ENCODE results near the gene LARGE1. TPM values are rescaled to one million over a fixed set of nuclear protein-coding genes. Genes with fewer than 3 reads are reported as not detected.

LARGE1 gene
- polyA plus RNA-seq, 4 donors: 24.6 to 29.6 (median 26.8) TPM

DNA sequence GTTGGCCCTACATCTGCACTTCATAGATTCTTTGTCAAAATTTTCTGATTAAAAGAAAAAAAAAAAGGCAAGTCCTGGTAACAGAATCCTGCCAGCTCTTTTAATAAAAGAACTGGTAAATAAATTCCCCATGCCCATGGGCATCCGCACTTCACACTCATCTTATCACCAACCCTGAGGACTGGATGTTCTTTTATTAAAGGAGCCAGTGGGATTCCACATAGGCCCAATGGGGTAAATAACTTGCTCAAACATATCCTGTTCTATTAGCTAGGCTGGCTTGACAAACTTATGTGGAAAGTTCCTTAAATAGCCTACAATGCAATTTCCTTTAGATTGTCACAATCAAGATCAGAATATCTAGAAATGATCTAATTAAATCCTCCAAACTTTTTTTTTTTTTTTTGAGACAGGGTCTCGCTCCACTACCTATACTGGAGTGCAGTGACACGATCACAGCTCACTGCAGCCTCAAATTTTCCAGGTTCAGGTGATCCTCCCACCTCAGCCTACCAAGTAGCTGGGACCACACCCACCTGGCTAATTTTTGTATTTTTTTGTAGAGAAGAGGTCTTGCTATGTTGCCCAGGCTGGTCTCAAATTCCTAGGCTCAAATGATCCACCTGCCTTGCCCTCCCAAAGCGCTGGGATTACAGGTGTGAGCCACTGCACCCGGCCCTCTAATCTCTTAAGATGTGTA lies 380.9 kb downstream of the LARGE1 start:
- DNase-seq (ENCODE audit: low read depth in 4 of 4, low spot score in 2 of 4): no peak

DNA sequence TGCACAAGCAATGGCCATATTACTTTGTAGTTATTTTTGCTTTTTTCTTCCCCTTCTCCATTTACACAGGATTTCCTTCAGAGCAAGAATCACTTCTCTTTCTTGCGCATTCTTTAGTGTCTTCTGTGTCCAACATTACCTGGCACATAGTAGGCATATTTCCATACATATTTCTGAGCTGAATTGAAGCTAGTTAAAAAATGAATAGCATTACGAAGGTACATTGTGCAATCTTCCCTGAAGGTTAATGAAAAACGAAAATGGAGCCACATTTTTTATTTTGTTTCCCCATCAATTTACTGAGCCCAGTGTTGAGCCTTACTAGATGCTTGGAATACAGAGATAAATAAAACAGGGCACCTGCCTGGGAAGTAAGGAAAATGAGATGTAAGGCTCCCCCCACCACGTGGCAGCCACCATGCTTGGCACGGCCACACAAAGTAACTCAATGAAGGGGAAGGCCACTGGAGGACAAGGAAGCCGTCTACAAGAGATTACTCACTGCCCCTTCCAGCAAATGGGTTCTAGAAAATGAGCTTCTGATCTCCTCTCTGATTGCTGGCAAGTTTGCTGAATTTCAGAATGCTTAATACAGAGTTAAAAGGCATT lies 381.9 kb downstream of the LARGE1 start:
- DNase-seq (ENCODE audit: low read depth in 4 of 4, low spot score in 2 of 4): no peak

DNA sequence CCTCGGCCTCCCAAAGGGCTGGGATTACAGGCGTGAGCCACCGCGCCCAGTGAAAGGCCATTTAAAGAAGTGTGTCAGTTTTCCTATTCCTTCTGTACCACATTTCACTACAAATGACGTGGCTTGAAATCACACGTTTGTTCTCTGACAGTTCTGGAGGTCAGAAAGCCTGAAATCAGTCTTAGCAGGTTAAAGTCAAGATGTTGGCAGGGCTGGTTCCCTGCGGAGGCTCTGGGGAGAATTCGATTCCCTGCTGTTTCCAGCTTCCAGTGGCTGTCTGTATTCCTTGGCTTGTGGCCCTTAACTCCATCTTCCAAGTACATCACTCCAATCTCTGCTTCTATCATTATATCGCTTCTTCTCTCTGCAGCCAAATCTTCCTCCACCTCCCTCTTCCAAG lies 383.2 kb downstream of the LARGE1 start:
- no peak for DNase-seq (ENCODE audit: low read depth in 4 of 4, low spot score in 2 of 4)

DNA sequence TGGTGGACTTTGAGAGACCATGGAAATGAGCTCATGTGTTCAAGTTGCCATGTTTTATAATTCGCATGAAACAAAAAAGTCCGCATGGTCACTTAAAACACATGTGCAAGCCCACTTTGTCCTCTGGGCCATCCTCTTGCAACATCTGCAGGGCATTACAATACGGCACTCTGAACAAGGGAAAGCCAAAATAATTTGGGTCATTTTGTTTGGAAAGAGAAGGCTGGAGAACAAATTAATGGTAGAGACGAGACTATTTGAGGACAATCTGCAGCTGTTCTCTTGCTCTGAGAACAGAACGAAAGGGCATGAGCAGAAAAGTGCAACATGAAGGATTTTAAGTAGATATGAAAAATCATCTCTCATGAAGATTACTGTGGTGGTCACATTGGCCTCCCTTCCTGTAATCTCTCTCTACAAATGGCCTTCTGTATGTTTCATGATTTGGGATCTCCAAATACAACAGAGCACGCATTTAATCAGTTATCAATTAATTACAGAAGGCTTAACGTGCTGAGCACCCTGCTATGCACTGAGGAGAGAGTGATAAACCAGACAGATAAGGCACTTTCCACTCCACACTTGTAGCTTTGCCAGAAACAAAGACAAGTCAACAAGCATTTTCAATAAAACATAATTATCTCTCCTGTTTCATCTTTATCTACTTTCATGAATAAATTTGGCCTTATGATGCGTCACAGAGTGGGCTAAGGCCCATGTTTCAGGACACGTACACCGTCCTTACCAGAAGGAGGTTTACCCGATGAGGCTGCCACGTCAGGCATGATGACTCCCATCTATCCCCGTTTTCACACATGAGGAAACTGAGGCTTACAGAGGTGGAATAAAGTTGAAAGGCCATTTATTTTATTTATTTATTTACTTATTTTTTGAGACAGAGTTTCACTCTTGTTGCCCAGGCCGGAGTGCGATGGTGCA lies 384.1 kb downstream of the LARGE1 start:
- no peak for DNase-seq (ENCODE audit: low read depth in 4 of 4, low spot score in 2 of 4)

DNA sequence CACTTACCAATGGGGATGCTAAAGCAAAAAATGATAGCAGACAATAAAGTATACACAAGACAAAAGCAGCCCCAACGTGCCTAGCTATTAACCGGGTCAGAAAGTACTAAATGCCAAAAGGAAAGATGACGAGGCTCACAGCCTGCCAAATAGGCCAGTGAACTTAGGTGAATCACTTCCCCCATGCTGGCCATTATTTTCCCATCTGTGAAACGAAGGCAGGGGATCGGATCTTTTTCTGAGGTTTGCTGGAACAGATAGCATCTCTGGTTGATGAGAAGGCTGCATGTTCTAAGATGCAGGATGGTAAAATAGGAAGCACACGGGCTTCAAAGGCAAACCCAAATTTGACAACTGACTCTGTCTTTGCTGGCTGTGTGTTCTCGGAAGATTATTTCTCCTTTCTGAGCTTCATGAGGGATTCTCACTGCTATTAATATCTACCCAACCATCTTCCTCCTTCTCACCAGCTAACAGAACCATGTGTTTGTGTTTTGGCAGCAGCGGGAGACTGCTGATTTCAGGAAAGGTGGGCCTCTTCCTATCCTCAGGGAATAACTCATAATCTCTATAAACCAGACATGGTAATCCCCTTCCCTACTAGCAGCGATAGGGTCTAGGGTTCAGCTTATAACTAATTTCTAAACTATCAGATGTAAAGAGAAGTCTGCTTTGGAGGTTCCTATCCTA lies 390.7 kb downstream of the LARGE1 start:
- DNase-seq (ENCODE audit: low read depth in 4 of 4, low spot score in 2 of 4): no peak

DNA sequence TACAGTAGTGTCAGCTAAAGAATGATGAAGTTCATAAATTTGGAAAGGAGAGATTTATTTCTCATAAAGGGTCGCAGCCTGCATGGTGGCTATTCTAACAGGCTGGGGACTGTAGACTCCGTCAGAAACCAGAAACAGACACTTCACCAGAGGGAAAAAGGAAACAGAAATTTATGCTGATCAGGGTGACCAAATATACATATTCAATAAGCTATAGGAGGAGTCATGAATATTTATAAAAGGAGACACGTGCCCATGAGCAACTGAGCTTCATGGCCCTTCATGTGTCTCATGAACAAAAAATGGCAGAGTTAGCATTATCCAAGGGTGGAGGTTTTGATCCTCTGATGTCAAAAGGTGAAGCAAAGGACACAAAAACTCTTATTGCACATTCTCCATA lies 392.1 kb downstream of the LARGE1 start:
- DNase-seq (ENCODE audit: low read depth in 4 of 4, low spot score in 2 of 4): no peak

DNA sequence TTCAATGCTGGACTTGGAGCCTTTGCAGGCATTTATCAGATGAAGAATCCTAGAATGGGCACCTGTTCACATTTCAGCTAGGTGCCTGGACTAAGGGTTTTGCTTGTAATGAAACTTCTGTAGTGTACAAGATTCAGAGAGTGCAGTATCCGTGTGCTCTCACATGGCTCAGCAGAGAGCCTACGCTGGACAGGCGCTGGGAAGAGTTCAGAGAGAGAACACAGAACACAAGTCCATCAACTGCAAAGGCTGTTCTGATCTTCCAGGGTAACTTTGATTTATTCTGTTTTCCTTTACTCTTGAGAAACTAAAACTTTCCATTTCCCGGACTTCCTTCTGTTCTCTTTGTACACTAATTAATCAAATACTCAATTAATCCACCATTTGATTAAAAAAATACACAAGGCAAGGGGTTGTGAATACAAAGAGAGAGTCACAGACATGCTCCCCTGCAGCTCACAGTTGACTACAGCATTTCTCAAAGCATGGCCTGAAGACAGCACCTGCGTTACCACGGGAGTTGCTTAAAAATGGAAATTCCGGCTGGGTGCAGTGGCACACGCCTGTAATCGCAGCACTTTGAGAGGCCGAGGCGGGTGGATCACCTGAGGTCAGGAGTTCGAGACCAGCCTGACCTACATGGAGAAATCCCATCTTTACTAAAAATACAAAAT lies 393.7 kb downstream of the LARGE1 start:
- no peak for DNase-seq (ENCODE audit: low read depth in 4 of 4, low spot score in 2 of 4)

DNA sequence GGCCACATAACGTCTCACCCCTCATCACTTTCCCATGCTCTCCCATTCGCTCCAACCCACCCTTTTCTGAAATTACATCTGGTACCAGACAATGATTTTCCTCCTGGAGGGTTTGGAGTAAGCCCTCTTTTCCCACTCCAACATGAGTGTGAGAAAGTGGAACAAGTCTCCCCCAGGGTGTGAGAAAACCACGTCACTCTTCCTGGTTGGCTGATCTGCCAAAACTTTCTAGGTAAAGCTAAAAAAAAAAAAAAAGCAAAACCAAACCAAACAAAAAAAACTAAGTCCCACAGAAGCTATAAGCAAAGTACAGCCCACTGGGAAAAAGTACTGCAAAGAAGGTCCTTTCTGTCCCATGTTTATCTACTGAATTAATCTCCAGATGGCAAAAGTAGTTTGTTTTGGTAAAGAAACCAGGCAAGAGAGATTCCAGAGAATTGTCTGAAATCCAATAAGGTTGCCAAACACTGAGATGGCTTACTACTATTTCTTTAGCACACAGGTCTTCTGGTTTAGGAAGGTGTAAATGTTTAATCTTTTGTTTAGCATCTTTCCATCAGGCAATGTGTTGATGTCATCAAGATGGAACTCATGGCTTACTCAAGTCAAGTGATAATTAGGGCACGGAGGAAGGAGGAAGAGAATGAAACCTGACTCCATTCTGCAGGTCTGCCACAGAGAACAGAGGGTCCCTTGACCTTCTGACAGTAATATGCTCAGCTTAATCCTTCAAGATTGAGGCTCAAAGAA lies 395.6 kb downstream of the LARGE1 start:
- no peak for DNase-seq (ENCODE audit: low read depth in 4 of 4, low spot score in 2 of 4)

DNA sequence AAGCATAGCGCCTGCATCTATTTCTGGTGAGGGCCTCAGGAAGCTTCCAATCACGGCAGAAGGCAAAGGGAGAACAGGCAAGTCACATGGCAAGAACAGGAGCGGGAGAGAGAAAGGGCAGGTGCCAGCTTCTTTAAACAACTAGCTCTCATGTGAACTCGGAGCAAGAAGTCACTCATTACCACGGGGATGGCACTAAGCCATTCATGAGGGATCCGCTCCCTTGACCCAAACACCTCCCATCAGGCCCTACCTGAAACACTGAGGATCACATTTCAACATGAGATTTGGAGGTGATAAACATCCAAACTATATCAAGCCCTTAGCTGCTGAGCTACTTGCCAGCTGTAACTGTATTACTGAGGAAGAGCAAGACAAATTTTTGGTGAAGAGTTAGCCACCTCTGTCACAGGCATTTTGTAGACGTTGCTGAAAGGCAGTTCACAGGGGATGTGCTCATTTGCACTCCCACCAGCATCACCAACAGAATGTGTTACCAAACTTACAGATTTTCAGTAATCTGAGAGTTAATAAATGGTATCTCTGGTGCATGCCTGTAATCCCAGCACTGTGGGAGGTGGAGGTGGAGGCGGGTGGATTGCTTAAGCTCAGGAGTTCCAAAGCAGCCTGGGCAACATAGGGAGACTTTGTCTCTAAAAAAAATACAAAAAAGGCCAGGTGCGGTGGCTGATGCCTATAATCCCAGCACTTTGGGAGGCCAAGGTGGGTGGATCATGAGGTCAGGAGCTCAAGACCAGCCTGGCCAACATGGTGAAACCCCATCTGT lies 398.2 kb downstream of the LARGE1 start:
- DNase-seq (ENCODE audit: low read depth in 4 of 4, low spot score in 2 of 4): no peak

DNA sequence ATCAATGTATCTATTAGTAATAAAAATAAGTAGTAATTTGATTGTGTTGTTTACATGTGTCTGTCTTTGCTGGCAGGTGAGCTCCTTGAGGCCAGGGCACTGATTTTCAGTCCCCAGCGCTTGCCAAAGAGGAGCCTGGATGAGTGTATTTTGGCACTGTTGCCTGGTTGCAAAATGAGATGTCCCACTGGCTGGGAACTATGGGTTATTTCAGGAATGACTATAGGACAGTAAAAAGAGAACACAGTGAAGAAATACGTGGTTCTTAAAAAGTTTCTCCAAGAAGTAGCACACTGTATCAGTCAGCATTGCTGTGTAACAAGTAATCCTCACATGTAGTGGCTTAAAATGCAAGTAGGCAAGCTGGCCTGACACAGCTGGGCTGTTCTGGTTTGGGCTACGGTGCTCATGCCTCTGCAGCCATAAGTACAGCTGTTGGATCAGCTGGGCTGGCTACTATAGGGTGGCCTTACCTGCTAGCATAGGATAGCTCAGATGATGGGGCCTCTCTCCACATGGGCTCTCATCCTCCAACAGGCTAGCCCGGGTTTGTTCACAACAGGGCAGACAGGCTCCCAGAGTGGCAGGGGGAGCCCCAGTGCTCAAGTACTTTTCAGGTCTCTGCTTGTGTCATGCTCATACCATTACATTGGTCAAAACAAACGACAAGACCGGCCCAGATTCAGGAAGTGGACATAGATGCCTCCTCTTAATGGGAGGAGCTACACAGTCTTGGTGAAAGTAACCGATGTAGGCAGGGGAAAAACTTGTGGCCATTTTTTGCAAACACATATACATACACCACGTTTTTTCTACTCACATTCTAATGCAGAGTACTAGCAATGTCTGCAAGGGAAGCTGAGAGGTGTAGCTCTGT lies 399.1 kb downstream of the LARGE1 start:
- DNase-seq (ENCODE audit: low read depth in 4 of 4, low spot score in 2 of 4): no peak

DNA sequence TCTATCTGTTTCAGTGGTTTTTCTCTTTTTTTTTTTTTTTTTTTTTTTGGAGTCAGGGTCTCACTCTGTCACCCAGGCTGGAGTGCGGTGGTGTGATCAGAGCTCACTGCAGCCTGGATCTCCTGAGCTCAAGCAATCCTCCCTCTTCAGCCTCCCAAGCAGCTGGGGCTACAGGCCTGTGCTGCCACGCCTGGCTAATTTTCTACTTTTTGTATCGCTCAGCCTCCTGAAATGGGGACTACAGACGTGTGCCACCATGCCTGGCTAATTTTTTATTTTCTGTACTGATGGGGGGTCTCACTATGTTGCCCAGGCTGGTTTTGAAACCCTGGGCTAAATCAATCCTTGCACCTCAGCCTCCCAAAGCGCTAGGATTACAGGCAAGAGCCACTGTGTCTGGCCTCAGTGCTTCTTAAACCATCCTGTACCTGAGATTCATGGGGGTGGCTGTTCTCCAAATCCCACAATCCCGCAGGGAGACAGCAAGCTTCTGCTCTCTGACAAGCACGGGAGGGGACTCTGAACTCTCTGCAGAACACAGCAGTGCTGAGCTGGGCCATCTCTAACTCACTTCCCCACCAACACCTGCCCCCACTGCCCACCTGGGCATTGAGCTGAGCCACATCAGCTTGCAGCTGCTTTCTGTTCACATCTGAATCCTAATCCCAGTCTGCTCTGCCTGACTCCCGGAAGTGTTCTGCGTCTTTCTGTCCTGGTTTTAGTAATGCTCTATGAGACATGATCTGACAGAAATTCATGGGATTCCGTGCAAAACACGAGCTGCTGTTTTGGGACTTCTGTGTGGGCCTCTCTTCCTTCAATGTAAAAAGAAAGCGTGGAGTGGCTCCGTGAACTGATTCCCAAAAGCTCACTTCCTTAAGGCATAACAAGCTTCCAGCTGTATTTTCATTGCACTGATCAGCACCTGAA lies 400.0 kb downstream of the LARGE1 start:
- no peak for DNase-seq (ENCODE audit: low read depth in 4 of 4, low spot score in 2 of 4)

DNA sequence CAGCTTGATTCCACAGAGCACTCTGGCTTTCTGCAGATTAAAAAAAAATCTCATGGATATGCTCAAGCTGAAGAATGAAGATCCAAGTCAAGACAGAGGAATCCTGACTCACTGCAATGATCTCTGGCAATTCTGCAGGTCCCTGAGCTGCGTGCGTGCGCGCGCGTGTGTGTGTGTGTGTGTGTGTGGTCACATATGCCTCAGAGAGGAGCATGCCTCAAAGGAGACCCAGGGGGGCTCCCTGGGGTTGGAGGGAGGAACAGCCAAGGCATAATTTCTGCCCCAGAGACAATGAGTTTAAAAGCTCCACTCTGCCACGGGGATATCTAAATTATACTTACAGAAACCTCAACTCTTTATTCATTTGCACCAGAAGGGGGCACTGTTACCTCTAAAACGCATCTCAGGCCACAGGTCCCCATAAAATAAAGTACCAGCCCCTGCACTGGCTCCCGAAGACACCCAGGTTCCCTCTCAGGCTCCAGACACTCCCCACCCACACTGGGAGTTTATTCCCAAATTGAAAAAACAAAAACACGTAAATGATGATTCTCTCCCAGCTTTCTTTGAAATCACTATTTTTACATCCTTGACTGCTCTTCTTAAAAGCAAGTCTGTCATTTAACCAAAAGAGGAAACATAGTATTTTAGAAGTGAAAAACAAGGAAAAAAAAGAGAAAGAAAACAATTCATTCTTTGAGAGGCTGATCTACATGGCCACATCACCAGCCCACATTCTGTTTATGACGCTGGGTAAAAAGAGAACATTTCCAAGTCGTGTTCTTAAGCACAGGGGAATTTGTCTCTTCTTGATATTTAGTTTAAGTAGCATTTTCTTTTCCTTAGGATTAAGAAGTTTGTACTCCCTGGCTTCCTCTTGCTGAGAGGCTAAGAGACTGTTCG lies 401.0 kb downstream of the LARGE1 start:
- peak in 3 of 4 donors; percentile 44 to 76 (median 71) for DNase-seq (ENCODE audit: low read depth in 4 of 4, low spot score in 2 of 4)

DNA sequence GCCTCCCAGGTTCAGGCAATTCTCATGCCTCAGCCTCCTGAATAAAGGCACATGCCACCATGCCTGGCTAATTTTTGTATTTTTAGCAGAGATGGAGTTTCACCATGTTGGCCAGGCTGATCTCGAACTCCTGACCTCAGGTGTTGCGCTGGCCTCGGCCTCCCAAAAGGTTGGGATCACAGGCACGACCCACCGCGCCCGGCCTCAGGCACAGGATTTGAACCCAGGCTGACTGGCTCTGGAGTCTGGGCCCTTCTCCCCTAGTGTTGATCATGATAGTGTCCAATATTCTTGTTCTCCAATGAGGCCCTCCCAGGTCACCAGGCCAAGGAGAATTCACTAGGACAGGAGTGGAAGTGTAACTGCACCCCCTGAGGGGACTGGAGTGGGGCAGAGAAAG lies 401.9 kb downstream of the LARGE1 start:
- DNase-seq (ENCODE audit: low read depth in 4 of 4, low spot score in 2 of 4): no peak

DNA sequence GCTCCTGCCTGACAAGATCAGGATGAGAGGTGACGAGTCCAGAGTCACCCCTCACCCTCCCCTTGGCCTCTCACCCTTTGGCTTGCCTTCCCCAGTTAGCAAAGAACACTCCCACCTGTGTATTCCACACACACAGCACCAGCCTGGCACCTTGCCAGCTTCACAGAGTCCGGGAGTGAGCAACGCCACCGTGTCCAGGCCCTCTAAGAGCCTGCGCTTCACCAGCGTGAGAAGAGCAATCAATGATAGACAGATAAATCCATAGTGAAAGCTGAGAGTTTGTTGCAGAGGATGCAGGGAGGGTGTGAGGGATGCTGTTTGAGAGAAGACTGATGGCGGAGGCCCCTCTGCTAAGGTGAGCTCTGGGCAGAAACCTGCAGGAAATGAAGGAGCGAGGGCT lies 404.5 kb downstream of the LARGE1 start:
- no peak for DNase-seq (ENCODE audit: low read depth in 4 of 4, low spot score in 2 of 4)

DNA sequence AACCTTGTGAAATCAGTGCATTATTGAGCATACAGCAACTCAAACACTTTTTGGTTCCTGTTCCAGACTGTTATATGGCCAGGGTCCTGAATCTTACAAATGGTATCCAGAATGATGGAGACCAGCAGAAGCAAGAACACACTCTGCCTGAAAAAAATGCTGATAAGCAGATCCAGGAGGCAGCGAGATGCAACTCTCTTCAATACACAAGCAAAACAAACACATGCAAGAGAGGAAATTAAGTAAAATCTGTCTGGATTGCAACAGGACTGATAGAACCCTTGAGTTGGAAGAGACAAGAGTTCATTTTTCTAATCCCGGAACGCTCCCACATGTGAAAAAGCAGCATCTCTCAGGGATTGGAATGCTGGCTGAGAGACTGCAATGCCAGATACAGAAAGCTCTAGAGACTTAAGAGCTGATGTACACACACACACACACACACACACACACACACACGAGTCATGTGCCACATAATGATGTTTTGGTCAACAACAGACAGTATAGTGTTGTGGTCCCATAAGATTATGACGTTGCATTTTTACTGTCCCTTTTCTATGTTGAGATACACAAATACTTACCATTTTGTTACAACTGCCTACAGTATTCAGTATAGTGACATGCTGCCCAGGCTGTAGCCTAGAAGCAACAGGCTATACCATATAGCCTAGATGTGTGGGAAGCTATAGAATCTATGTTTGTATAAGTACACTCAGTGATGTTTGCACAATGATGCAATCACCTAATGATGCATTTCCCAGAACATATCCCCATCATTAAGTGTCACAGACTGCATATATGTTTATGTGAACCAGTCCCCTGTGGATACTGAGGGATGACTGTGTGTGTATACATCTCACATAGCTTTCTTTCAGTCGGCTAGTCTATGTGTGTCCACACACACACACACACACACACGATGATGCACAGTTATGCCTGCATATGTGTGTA lies 406.6 kb downstream of the LARGE1 start:
- no peak for DNase-seq (ENCODE audit: low read depth in 4 of 4, low spot score in 2 of 4)

All from left renal cortex interstitium (tissue), 4 donors.